Kidney (tissue), 14 donors: ENCODE results near the gene CMYA5. TPM values are rescaled to one million over a fixed set of nuclear protein-coding genes. Genes with fewer than 3 reads are reported as not detected.

ENCODE experiments used
- DNase-seq, 5 donors: peaks; one replicate each; pipeline ENCODE4 v3.0.0-alpha.2; 2013 to 2020
- FAIRE-seq: peaks from 2 replicates; lab custom pipeline; 2012; peaks lifted over from hg19 to GRCh38; lab: Jason Lieb, UNC
- H3K27ac ChIP-seq, 2 donors: one replicate each; pipeline ENCODE4 v1.7.0; 2013; ENCODE audit warnings: low read depth in 2 of 2, low read length in 2 of 2, inconsistent platforms in 1 of 2
- H3K27me3 ChIP-seq: one replicate; pipeline ENCODE4 v1.7.1; 2013; ENCODE audit warnings: low read length, inconsistent platforms; ENCODE audit not compliant: control insufficient read depth, insufficient read depth
- H3K36me3 ChIP-seq, 3 donors: one replicate each; pipeline versions ENCODE4 v1.7.0 to v1.7.1; 2013; ENCODE audit warnings: low read length in 3 of 3, control low read depth in 1 of 3, inconsistent platforms in 1 of 3; ENCODE audit not compliant: insufficient read depth in 3 of 3, control insufficient read depth in 2 of 3
- H3K4me1 ChIP-seq, 3 donors: one replicate each; pipeline versions ENCODE4 v1.7.0 to v1.7.1; 2013; ENCODE audit warnings: low read length in 3 of 3, inconsistent platforms in 1 of 3, low read depth in 1 of 3; ENCODE audit not compliant: control insufficient read depth in 2 of 3, insufficient read depth in 2 of 3
- H3K4me3 ChIP-seq, 3 donors: one replicate each; pipeline versions ENCODE4 v1.7.0 to v1.8.1; 2013; ENCODE audit warnings: low read length in 3 of 3, control low read depth in 1 of 3, inconsistent platforms in 1 of 3
- H3K9ac ChIP-seq, 3 donors: one replicate each; pipeline versions ENCODE4 v1.7.0 to v1.7.1; 2013; ENCODE audit warnings: low read length in 3 of 3, control low read depth in 1 of 3, inconsistent platforms in 1 of 3
- H3K9me3 ChIP-seq, 3 donors: one replicate each; pipeline versions ENCODE4 v1.7.0 to v1.7.1; 2013; ENCODE audit warnings: low read length in 3 of 3, control low read depth in 1 of 3, inconsistent platforms in 1 of 3; ENCODE audit not compliant: control insufficient read depth in 2 of 3, insufficient read depth in 1 of 3
- CTCF ChIP-seq: IDR thresholded peaks from 3 replicates; pipeline ENCODE4 v1.5.1; 2012; ENCODE audit warnings: mild to moderate bottlenecking, moderate library complexity, borderline replicate concordance; ENCODE audit not compliant: insufficient read depth; ENCODE audit errors: extremely low read depth
- intact Hi-C: fragments of 100-400 bp; cut with DNase I; formaldehyde crosslinking; loops from one replicate; pipeline ENCODE4 v1.11.1; 2022
- polyA plus RNA-seq: library from polyadenylated mRNA; stranded (reverse); fragments of 350-450 nt; fragmentation: Illumina TruSeq; extraction: RNeasy Lipid Tissue Mini Kit (QIAGEN cat#74804); gene quantifications from one replicate; pipeline ENCODE4 v1.2.3, GENCODE V29; 2014; ENCODE audit warnings: low read depth, low replicate concordance; ENCODE audit not compliant: insufficient read depth
- total RNA-seq: library from RNA; stranded (reverse); fragmentation: NEBNext Ultra II Directional; extraction: Animal tissue kit (Norgen Biotek cat#: 25700); gene quantifications from one replicate; pipeline ENCODE4 v1.2.1, GENCODE V29; 2021
- donor health status: control.
- donor health status: control.
- donor health status: control.
- donor health status: control.
- donor health status: control.
- donor health status: DM: yes; HTN: yes; CAD: no.
- donor health status: Normal renal cell carcinoma (clear cell type).

The CMYA5 gene
- total and polyA plus RNA-seq, 2 donors from 2014 or later = 6.1 to 6.5 TPM

DNA sequence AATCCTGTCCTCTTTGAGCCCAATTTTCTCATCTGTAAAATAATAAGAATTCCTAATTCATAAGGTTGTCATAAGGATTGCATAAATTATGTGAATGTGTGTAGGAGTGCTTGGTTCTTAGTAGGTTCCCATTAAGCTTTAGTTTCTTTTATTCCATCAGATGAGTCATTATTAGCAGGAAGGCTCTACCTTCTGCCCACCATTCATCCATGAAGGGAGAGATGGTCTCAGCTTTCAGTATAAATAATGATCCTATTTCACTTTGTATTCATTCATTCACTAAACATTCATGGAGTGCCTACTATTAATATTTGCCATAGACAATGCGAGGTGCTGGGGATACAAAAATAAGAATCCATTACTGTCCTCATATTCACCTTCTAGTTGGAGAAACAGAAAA is 3.0 kb downstream of the CMYA5 start:
- FAIRE-seq (no peak), DNase-seq (peak in 2 of 5 donors; percentile 71 to 76)
- Histone ChIP-seq H3K36me3 (no peaks in the 10 kb centered on the region), H3K9ac (no peak overlapping the region), H3K27ac (no peak overlapping the region), H3K9me3 (no peaks in the 10 kb centered on the region), H3K4me3 (no peak overlapping the region), H3K27me3 (no peaks in the 10 kb centered on the region), H3K4me1 (peaks cover 0 to 8% (median 4%) of the 10 kb centered on the region in 3 donors)
- TF ChIP-seq CTCF = no peak
- intact Hi-C loops = no loop called here

DNA sequence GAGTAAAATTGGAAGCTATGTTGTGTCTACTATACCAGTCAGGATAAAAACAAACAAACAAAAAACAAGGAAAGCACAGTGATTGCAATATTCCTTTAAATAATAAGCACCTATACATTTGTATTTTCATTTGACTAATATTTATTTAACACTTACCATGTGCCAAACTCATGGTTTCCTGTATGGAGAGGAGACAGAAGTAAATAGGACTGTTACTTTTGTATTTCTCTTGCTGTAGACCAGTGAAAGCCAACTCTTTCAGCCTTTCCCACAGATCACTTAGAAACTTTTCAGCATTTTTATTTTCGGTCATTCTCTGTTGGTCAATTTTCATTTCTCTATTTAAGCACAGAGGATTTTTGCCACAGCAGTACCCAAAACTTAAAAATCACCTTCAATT is 4.5 kb downstream of the CMYA5 start:
- H3K36me3 ChIP-seq = no peaks in the 10 kb centered on the region
- TF ChIP-seq CTCF = no peak
- no peak overlapping the region for H3K4me3 ChIP-seq
- no peak for DNase-seq
- no peak overlapping the region for H3K27ac ChIP-seq
- H3K4me1 ChIP-seq = peaks cover 0 to 6% (median under 1%) of the 10 kb centered on the region in 3 donors
- intact Hi-C loops = no loop called here
- no peak for FAIRE-seq
- H3K9ac ChIP-seq = no peak overlapping the region
- H3K27me3 ChIP-seq = no peaks in the 10 kb centered on the region
- H3K9me3 ChIP-seq = no peaks in the 10 kb centered on the region

GRCh38 chr5:79694652-79695051 is 5.0 kb downstream of the CMYA5 start:
- intact Hi-C loops = no loop called here
- Histone ChIP-seq H3K4me1 (peaks cover 0 to 5% (median 0%) of the 10 kb centered on the region in 3 donors), H3K9me3 (no peaks in the 10 kb centered on the region), H3K36me3 (no peaks in the 10 kb centered on the region), H3K27me3 (no peaks in the 10 kb centered on the region), H3K4me3 (no peak overlapping the region), H3K27ac (no peak overlapping the region), H3K9ac (no peak overlapping the region)
- no peak for TF ChIP-seq CTCF
- FAIRE-seq (no peak), DNase-seq (peak in 3 of 5 donors; percentile 60 to 87 (median 81))

GRCh38 chr5:79695526-79695925 is 5.9 kb downstream of the CMYA5 start:
- no peak for TF ChIP-seq CTCF
- DNase-seq = peak in 2 of 5 donors; percentile 26 to 44
- FAIRE-seq = no peak
- no peaks in the 10 kb centered on the region for H3K27me3 ChIP-seq
- H3K9me3 ChIP-seq = no peaks in the 10 kb centered on the region
- intact Hi-C loops = no loop called here
- H3K27ac ChIP-seq = no peak overlapping the region
- no peak overlapping the region for H3K9ac ChIP-seq
- H3K4me3 ChIP-seq = no peak overlapping the region
- H3K4me1 ChIP-seq = peaks cover 0 to 5% (median 0%) of the 10 kb centered on the region in 3 donors
- no peaks in the 10 kb centered on the region for H3K36me3 ChIP-seq
